RPMI7951 (cell line): ENCODE results near the gene LBX1. TPM values are rescaled to one million over a fixed set of nuclear protein-coding genes. Genes with fewer than 3 reads are reported as not detected.

Source experiments
- DNase-seq: peaks from one replicate; pipeline ENCODE4 v3.0.0-alpha.2; 2012; ENCODE audit warnings: low read depth
- total RNA-seq: library from RNA; depleted of rRNA; stranded (reverse); fragments of >200 nt; shearing (Covaris generic); gene quantifications from 2 replicates; pipeline ENCODE4 v1.2.3, GENCODE V29; 2014

The LBX1 gene
- total RNA-seq, 1 experiment from 2014 or later: not detected

- no peak for DNase-seq
Measured at GRCh38 chr10:101224910-101225823, 4.1 kb downstream of the LBX1 start.

- DNase-seq: no peak
Measured at GRCh38 chr10:101224060-101224909, 5.0 kb downstream of the LBX1 start.

- DNase-seq: no peak
Measured at GRCh38 chr10:101223274-101224059, 5.8 kb downstream of the LBX1 start.

GRCh38 chr10:101222683-101223273, 6.5 kb downstream of the LBX1 start:
- no peak for DNase-seq

- DNase-seq: no peak
Measured at GRCh38 chr10:101221963-101222531, 7.2 kb downstream of the LBX1 start.

- no peak for DNase-seq
Measured at GRCh38 chr10:101221549-101221948, 7.7 kb downstream of the LBX1 start.

- no peak for DNase-seq
Measured at GRCh38 chr10:101219946-101220451, 9.3 kb downstream of the LBX1 start.

GRCh38 chr10:101219139-101219945, 9.9 kb downstream of the LBX1 start:
- DNase-seq: no peak

- DNase-seq: no peak
Measured at GRCh38 chr10:101218351-101219138, 10.7 kb downstream of the LBX1 start.

GRCh38 chr10:101217450-101218281, 11.6 kb downstream of the LBX1 start:
- DNase-seq: peak; percentile 18

- DNase-seq: no peak
Measured at GRCh38 chr10:101217044-101217425, 12.2 kb downstream of the LBX1 start.

GRCh38 chr10:101216207-101217043, 12.8 kb downstream of the LBX1 start:
- DNase-seq: no peak

GRCh38 chr10:101215397-101216206, 13.7 kb downstream of the LBX1 start:
- no peak for DNase-seq

- DNase-seq: peak; percentile 29
Measured at GRCh38 chr10:101214446-101215396, 14.5 kb downstream of the LBX1 start.

- no peak for DNase-seq
Measured at GRCh38 chr10:101208543-101208942, 20.7 kb downstream of the LBX1 start.
